DND-41 (cell line): ENCODE measurements around the gene RPUSD2.

Experiments used
- ATAC-seq: fragments of 200-7000 bp; cut with Tn5 transposase; 3 replicates; pipeline ENCODE4 v1.9.1; 2021; ENCODE audit warnings: low read depth; ENCODE audit not compliant: insufficient read depth
- DNase-seq: peaks from one replicate; pipeline ENCODE4 v3.0.0-alpha.2; 2020
- H2AFZ ChIP-seq: 2 replicates; pipeline ENCODE4 v1.6.0; 2012; ENCODE audit warnings: low read depth, low read length
- H3K27ac ChIP-seq: 2 replicates; pipeline ENCODE4 v1.5.1; 2012; ENCODE audit warnings: low read length, inconsistent platforms
- H3K27me3 ChIP-seq: fragments of 200-600 bp; sonication (generic); 2 replicates; pipeline ENCODE4 v1.6.0; 2012; ENCODE audit warnings: low read length, mild to moderate bottlenecking, inconsistent platforms; ENCODE audit not compliant: insufficient read depth, poor library complexity
- H3K36me3 ChIP-seq: 2 replicates; pipeline ENCODE4 v1.5.1; 2012; ENCODE audit warnings: low read length, inconsistent platforms; ENCODE audit not compliant: insufficient read depth
- H3K4me1 ChIP-seq: 2 replicates; pipeline ENCODE4 v1.5.1; 2012; ENCODE audit warnings: mild to moderate bottlenecking, low read length; ENCODE audit not compliant: insufficient read depth
- H3K4me2 ChIP-seq: 2 replicates; pipeline ENCODE4 v1.6.0; 2012; ENCODE audit warnings: mild to moderate bottlenecking, moderate library complexity, low read length, inconsistent platforms; ENCODE audit not compliant: insufficient read depth
- H3K4me3 ChIP-seq, 2 experiments: fragments of 200-600 bp in 1 of 2; shearing (Covaris generic) in 1 of 2; 2 replicates each; pipeline ENCODE4 v1.5.1; 2012 to 2016; ENCODE audit warnings: inconsistent platforms in 2 of 2, low read length in 2 of 2, mild to moderate bottlenecking in 2 of 2, low read depth in 1 of 2, moderate library complexity in 1 of 2
- H3K79me2 ChIP-seq: 2 replicates; pipeline ENCODE4 v1.6.0; 2012; ENCODE audit warnings: low read length, inconsistent platforms; ENCODE audit not compliant: insufficient read depth
- H3K9ac ChIP-seq: 2 replicates; pipeline ENCODE4 v1.6.0; 2012; ENCODE audit warnings: low read depth, mild to moderate bottlenecking, inconsistent platforms, low read length, moderate library complexity
- H3K9me3 ChIP-seq: 2 replicates; pipeline ENCODE4 v1.5.1; 2012; ENCODE audit warnings: low read length, moderate library complexity, mild to moderate bottlenecking, inconsistent platforms; ENCODE audit not compliant: insufficient read depth, severe bottlenecking
- H4K20me1 ChIP-seq: 2 replicates; pipeline ENCODE4 v1.6.0; 2012; ENCODE audit warnings: low read length; ENCODE audit not compliant: insufficient read depth
- CTCF ChIP-seq: IDR thresholded peaks from 2 replicates; pipeline ENCODE4 v1.5.1; 2012; ENCODE audit warnings: borderline replicate concordance, low read length, moderate library complexity, mild to moderate bottlenecking; ENCODE audit not compliant: poor library complexity, severe bottlenecking; ENCODE audit errors: extremely low read depth
- EZH2 ChIP-seq: IDR thresholded peaks from 3 replicates; pipeline ENCODE4 v1.6.1; 2012; ENCODE audit warnings: borderline replicate concordance, low read depth, mild to moderate bottlenecking, moderate library complexity, low read length, inconsistent platforms; ENCODE audit not compliant: severe bottlenecking

RPUSD2 gene

GRCh38 chr15:40600956-40601355 lies 31.9 kb downstream of the RPUSD2 start:
- no peak overlapping the region for H3K4me2 ChIP-seq
- ATAC-seq (no peak), DNase-seq (no peak)
- no peaks in the 10 kb centered on the region for H3K27me3 ChIP-seq
- H3K27ac ChIP-seq = no peak overlapping the region
- no peak for TF ChIP-seq EZH2
- no peak for TF ChIP-seq CTCF
- no peak overlapping the region for H3K4me3 ChIP-seq
- peaks cover 98% of the 10 kb centered on the region for H3K79me2 ChIP-seq
- H2AFZ ChIP-seq = no peak overlapping the region
- no peak overlapping the region for H3K9ac ChIP-seq
- peaks cover 10% of the 10 kb centered on the region for H3K4me1 ChIP-seq
- no peaks in the 10 kb centered on the region for H3K9me3 ChIP-seq
- peaks cover 7% of the 10 kb centered on the region; the same call in 1 of the 2 replicates for H4K20me1 ChIP-seq
- H3K36me3 ChIP-seq = peaks cover 38% of the 10 kb centered on the region

GRCh38 chr15:40603935-40604334 lies 34.8 kb downstream of the RPUSD2 start:
- Histone ChIP-seq H3K9me3 (no peaks in the 10 kb centered on the region), H3K4me3 (no peak overlapping the region), H3K4me1 (peaks cover 3% of the 10 kb centered on the region; the same call in 1 of the 2 replicates), H2AFZ (no peak overlapping the region), H3K79me2 (peaks cover 69% of the 10 kb centered on the region), H3K9ac (no peak overlapping the region), H3K4me2 (no peak overlapping the region), H3K36me3 (peaks cover 53% of the 10 kb centered on the region), H3K27ac (no peak overlapping the region), H3K27me3 (no peaks in the 10 kb centered on the region), H4K20me1 (peaks cover 7% of the 10 kb centered on the region; the same call in 1 of the 2 replicates)
- ATAC-seq = no peak
- DNase-seq = no peak
- TF ChIP-seq CTCF (no peak), EZH2 (no peak)

GRCh38 chr15:40613080-40613479 lies 44.0 kb downstream of the RPUSD2 start:
- Histone ChIP-seq H3K4me3 (no peak overlapping the region), H3K27me3 (no peaks in the 10 kb centered on the region), H4K20me1 (no peaks in the 10 kb centered on the region), H3K79me2 (no peaks in the 10 kb centered on the region), H3K9ac (no peak overlapping the region), H3K9me3 (no peaks in the 10 kb centered on the region), H3K4me2 (no peak overlapping the region), H2AFZ (no peak overlapping the region), H3K4me1 (no peaks in the 10 kb centered on the region), H3K36me3 (peaks cover 66% of the 10 kb centered on the region), H3K27ac (no peak overlapping the region)
- TF ChIP-seq EZH2 (no peak), CTCF (no peak)
- ATAC-seq (no peak), DNase-seq (no peak)

- no peak overlapping the region for H2AFZ ChIP-seq
- no peak overlapping the region for H3K27ac ChIP-seq
- H4K20me1 ChIP-seq = no peaks in the 10 kb centered on the region
- H3K4me2 ChIP-seq = no peak overlapping the region
- H3K9ac ChIP-seq = no peak overlapping the region
- no peak overlapping the region for H3K4me3 ChIP-seq
- DNase-seq (no peak), ATAC-seq (no peak)
- no peaks in the 10 kb centered on the region for H3K27me3 ChIP-seq
- peaks cover 76% of the 10 kb centered on the region for H3K36me3 ChIP-seq
- TF ChIP-seq EZH2 = no peak
- no peak for TF ChIP-seq CTCF
- H3K4me1 ChIP-seq = no peaks in the 10 kb centered on the region
- H3K9me3 ChIP-seq = no peaks in the 10 kb centered on the region
- no peaks in the 10 kb centered on the region for H3K79me2 ChIP-seq
Observed at GRCh38 chr15:40618023-40618422, 48.9 kb downstream of the RPUSD2 start.
